CD14-positive monocyte (primary cell): Measurements from ENCODE around the gene SCG3. TPM values are rescaled to one million over a fixed set of nuclear protein-coding genes. Genes with fewer than 3 reads are reported as not detected.

Experiments
- DNase-seq, 3 donors: peaks; one replicate each; pipeline ENCODE4 v3.0.0-alpha.2; 2011 to 2022
- H2AFZ ChIP-seq: 2 replicates; pipeline ENCODE4 v1.6.0; 2012; ENCODE audit warnings: mild to moderate bottlenecking, low read depth, low read length, inconsistent platforms; ENCODE audit not compliant: insufficient read depth, poor library complexity, severe bottlenecking
- H3K27ac ChIP-seq, 2 donors: 1 replicate in 1 of 2; 2 replicates in 1 of 2; pipeline ENCODE4 v1.5.1; 2012 to 2013; ENCODE audit warnings: low read length in 2 of 2, control low read depth in 1 of 2, inconsistent platforms in 1 of 2, low read depth in 1 of 2, mild to moderate bottlenecking in 1 of 2
- H3K27me3 ChIP-seq, 2 donors: one replicate each; pipeline versions ENCODE4 v1.6.0 to v1.6.1; 2011 to 2013; ENCODE audit warnings: low read length in 2 of 2; ENCODE audit not compliant: control insufficient read depth in 2 of 2, insufficient read depth in 2 of 2
- H3K36me3 ChIP-seq, 2 donors: replicated peaks in 1 of 2; 1 replicate in 1 of 2; 2 replicates in 1 of 2; pipeline versions ENCODE4 v1.5.1 to v1.6.1; 2012 to 2013; ENCODE audit warnings: low read length in 2 of 2, control low read depth in 1 of 2, inconsistent platforms in 1 of 2, mild to moderate bottlenecking in 1 of 2; ENCODE audit not compliant: insufficient read depth in 2 of 2, control insufficient read depth in 1 of 2
- H3K4me1 ChIP-seq, 2 donors: 1 replicate in 1 of 2; 2 replicates in 1 of 2; pipeline versions ENCODE4 v1.5.1 to v1.6.1; 2012 to 2013; ENCODE audit warnings: low read length in 2 of 2, control low read depth in 1 of 2, inconsistent platforms in 1 of 2, mild to moderate bottlenecking in 1 of 2, moderate library complexity in 1 of 2; ENCODE audit not compliant: insufficient read depth in 2 of 2, control insufficient read depth in 1 of 2
- H3K4me2 ChIP-seq: replicated peaks from 2 replicates; pipeline ENCODE3; 2012; ENCODE audit warnings: low read length, moderate library complexity, mild to moderate bottlenecking; ENCODE audit not compliant: poor library complexity, severe bottlenecking; ENCODE audit errors: extremely low read depth
- H3K4me3 ChIP-seq, 3 experiments: fragments of 200-600 bp in 1 of 3; sonication (generic) in 1 of 3; replicated peaks in 1 of 3; 1 replicate in 2 of 3; 2 replicates in 1 of 3; pipeline ENCODE4 v1.5.1; 2011 to 2013; ENCODE audit warnings: low read length in 3 of 3, mild to moderate bottlenecking in 3 of 3, control low read depth in 2 of 3, low read depth in 2 of 3, inconsistent platforms in 1 of 3, moderate library complexity in 1 of 3
- H3K79me2 ChIP-seq: 2 replicates; pipeline ENCODE4 v1.6.0; 2012; ENCODE audit warnings: mild to moderate bottlenecking, control low read depth, inconsistent platforms, low read length, moderate library complexity; ENCODE audit not compliant: insufficient read depth
- H3K9ac ChIP-seq: 2 replicates; pipeline ENCODE4 v1.6.0; 2017; ENCODE audit warnings: low read length, mild to moderate bottlenecking; ENCODE audit not compliant: insufficient read depth, poor library complexity, severe bottlenecking
- H3K9me3 ChIP-seq, 2 donors: replicated peaks in 1 of 2; 1 replicate in 1 of 2; 2 replicates in 1 of 2; pipeline versions ENCODE4 v1.5.1 to v1.6.1; 2012 to 2013; ENCODE audit warnings: low read length in 2 of 2, control low read depth in 1 of 2; ENCODE audit not compliant: control insufficient read depth in 1 of 2, insufficient read depth in 1 of 2
- H4K20me1 ChIP-seq: 2 replicates; pipeline ENCODE4 v1.6.0; 2012; ENCODE audit warnings: mild to moderate bottlenecking, low read length, control low read depth, moderate library complexity; ENCODE audit not compliant: insufficient read depth
- H3K27ac Mint-ChIP-seq, 7 donors: one replicate each; pipeline ENCODE4 v1.8.0; 2020; ENCODE audit warnings: mild to moderate bottlenecking in 7 of 7, mixed read lengths in 7 of 7, moderate library complexity in 6 of 7, inconsistent platforms in 2 of 7
- H3K27me3 Mint-ChIP-seq, 3 donors: one replicate each; pipeline ENCODE4 v1.8.0; 2021 to 2022; ENCODE audit warnings: low read depth in 3 of 3, mild to moderate bottlenecking in 3 of 3, mixed read lengths in 3 of 3, moderate library complexity in 3 of 3, inconsistent platforms in 1 of 3
- H3K36me3 Mint-ChIP-seq, 2 donors: one replicate each; pipeline ENCODE4 v1.8.0; 2020; ENCODE audit warnings: mixed read lengths in 2 of 2, inconsistent platforms in 1 of 2, mild to moderate bottlenecking in 1 of 2
- H3K4me1 Mint-ChIP-seq: one replicate; pipeline ENCODE4 v1.8.0; 2020; ENCODE audit warnings: mild to moderate bottlenecking, mixed read lengths
- H3K4me3 Mint-ChIP-seq, 2 donors: one replicate each; pipeline ENCODE4 v1.8.0; 2020; ENCODE audit warnings: mild to moderate bottlenecking in 2 of 2, mixed read lengths in 2 of 2, moderate library complexity in 1 of 2
- H3K9me3 Mint-ChIP-seq, 7 donors: one replicate each; pipeline ENCODE4 v1.8.0; 2020 to 2022; ENCODE audit warnings: mixed read lengths in 7 of 7, mild to moderate bottlenecking in 6 of 7, moderate library complexity in 6 of 7, inconsistent platforms in 2 of 7
- CTCF ChIP-seq: fragments of 200-600 bp; IDR thresholded peaks from one replicate; pipeline ENCODE4 v1.8.0; 2022; ENCODE audit warnings: antibody characterized with exemption, mild to moderate bottlenecking
- WGBS: methylation state at CpG from one replicate; pipeline ENCODE4 v1.1.5; 2013; ENCODE audit warnings: missing lambda C conversion rate; ENCODE audit not compliant: insufficient coverage; 5-methylcytosine and 5-hydroxymethylcytosine counted together
- intact Hi-C, 2 donors: fragments of 100-400 bp; cut with micrococcal nuclease; formaldehyde crosslinking; loops; one replicate each; pipeline versions ENCODE4 v1.15.0 to v1.15.1; 2023
- polyA plus RNA-seq, 3 donors: library from polyadenylated mRNA; depleted of rRNA in 1 of 3; unstranded in 2 of 3; stranded (reverse) in 1 of 3; fragments of 300-500 nt in 2 of 3; fragments of >200 nt in 1 of 3; fragmentation: Illumina TruSeq in 2 of 3; gene quantifications; 1 replicate in 2 of 3; 2 replicates in 1 of 3; pipeline ENCODE4 v1.2.3, GENCODE V29; 2012 to 2021

The SCG3 gene
- polyA plus RNA-seq, 3 donors = not detected

GRCh38 chr15:51678096-51678495 lies 3.2 kb upstream of the SCG3 start:
- Mint-ChIP-seq H3K4me1 (peaks cover 9% of the 10 kb centered on the region), H3K9me3 (peaks cover 0 to 7% (median 2%) of the 10 kb centered on the region in 7 donors), H3K4me3 (no peak overlapping the region), H3K36me3 (no peaks in the 10 kb centered on the region), H3K27ac (no peak overlapping the region), H3K27me3 (peaks cover 16 to 28% (median 18%) of the 10 kb centered on the region in 3 donors)
- no CpG with 5 or more reads among the region's 2 CpGs for WGBS
- H3K9ac ChIP-seq = no peak overlapping the region
- H4K20me1 ChIP-seq = no peaks in the 10 kb centered on the region
- H3K4me2 ChIP-seq = no peak overlapping the region
- peak in 2 of 3 donors; percentile 6 to 65 for DNase-seq
- H2AFZ ChIP-seq = no peak overlapping the region
- H3K4me1 ChIP-seq = peaks cover 7 to 9% of the 10 kb centered on the region in 2 donors
- H3K27me3 ChIP-seq = peaks cover 21 to 28% of the 10 kb centered on the region in 2 donors
- H3K79me2 ChIP-seq = no peaks in the 10 kb centered on the region
- no peak overlapping the region for H3K27ac ChIP-seq
- no peaks in the 10 kb centered on the region for H3K36me3 ChIP-seq
- no peak for TF ChIP-seq CTCF
- intact Hi-C loops = no loop called here
- H3K9me3 ChIP-seq = no peaks in the 10 kb centered on the region
- no peak overlapping the region for H3K4me3 ChIP-seq

GRCh38 chr15:51680321-51680720 lies 982 bp upstream of the SCG3 start:
- H3K36me3 Mint-ChIP-seq = no peaks in the 10 kb centered on the region
- peaks cover 7 to 9% of the 10 kb centered on the region in 2 donors for H3K4me1 ChIP-seq
- peaks cover 27 to 41% of the 10 kb centered on the region in 2 donors for H3K27me3 ChIP-seq
- H3K27me3 Mint-ChIP-seq = peaks cover 24 to 42% (median 29%) of the 10 kb centered on the region in 3 donors
- no peak overlapping the region for H3K4me3 ChIP-seq
- H3K4me2 ChIP-seq = no peak overlapping the region
- intact Hi-C loops = no loop called here
- H2AFZ ChIP-seq = no peak overlapping the region
- no peak overlapping the region for H3K9ac ChIP-seq
- DNase-seq = no peak
- no peaks in the 10 kb centered on the region for H3K36me3 ChIP-seq
- peaks cover 0 to 6% (median 2%) of the 10 kb centered on the region in 7 donors for H3K9me3 Mint-ChIP-seq
- H3K4me1 Mint-ChIP-seq = peaks cover 9% of the 10 kb centered on the region
- no peaks in the 10 kb centered on the region for H3K79me2 ChIP-seq
- no peak overlapping the region for H3K27ac Mint-ChIP-seq
- peak overlapping the region in 1 of 2 donors; percentile 13 for H3K4me3 Mint-ChIP-seq
- no peak for TF ChIP-seq CTCF
- no CpG with 5 or more reads among the region's 2 CpGs for WGBS
- H4K20me1 ChIP-seq = no peaks in the 10 kb centered on the region
- H3K27ac ChIP-seq = no peak overlapping the region
- no peaks in the 10 kb centered on the region for H3K9me3 ChIP-seq
